ENCODE results near the gene SASH3.

Gene SASH3

DNA sequence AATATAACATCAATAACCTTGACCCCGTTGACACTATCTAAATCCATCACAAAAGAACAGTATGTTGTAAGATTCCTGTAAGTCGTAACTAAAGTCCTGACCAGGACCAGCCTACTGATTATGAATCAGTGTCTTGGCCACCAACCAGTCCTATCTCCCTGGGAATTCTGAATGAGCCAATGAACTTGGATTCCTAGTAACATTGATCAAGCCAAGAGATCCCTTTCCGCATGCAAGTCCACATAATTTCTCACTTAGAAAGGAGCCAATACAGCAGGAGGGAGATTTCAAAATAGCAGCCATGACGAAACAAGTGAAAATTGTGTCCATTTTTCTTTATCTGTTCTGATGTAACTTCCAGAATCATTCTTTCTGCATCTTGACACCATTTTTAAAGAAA is 31.4 kb upstream of the SASH3 start:
- TF ChIP-seq, protein P1, sequence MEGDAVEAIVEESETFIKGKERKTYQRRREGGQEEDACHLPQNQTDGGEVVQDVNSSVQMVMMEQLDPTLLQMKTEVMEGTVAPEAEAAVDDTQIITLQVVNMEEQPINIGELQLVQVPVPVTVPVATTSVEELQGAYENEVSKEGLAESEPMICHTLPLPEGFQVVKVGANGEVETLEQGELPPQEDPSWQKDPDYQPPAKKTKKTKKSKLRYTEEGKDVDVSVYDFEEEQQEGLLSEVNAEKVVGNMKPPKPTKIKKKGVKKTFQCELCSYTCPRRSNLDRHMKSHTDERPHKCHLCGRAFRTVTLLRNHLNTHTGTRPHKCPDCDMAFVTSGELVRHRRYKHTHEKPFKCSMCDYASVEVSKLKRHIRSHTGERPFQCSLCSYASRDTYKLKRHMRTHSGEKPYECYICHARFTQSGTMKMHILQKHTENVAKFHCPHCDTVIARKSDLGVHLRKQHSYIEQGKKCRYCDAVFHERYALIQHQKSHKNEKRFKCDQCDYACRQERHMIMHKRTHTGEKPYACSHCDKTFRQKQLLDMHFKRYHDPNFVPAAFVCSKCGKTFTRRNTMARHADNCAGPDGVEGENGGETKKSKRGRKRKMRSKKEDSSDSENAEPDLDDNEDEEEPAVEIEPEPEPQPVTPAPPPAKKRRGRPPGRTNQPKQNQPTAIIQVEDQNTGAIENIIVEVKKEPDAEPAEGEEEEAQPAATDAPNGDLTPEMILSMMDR (conservative IDR thresholded peaks at IDR 0.05; ENCODE audit: low read length) = no peak
- DNase-seq (ENCODE audit: low read depth) = peak; percentile 93
- H3K4me3 ChIP-seq (ENCODE audit: low read length) = no peak overlapping the region

DNA sequence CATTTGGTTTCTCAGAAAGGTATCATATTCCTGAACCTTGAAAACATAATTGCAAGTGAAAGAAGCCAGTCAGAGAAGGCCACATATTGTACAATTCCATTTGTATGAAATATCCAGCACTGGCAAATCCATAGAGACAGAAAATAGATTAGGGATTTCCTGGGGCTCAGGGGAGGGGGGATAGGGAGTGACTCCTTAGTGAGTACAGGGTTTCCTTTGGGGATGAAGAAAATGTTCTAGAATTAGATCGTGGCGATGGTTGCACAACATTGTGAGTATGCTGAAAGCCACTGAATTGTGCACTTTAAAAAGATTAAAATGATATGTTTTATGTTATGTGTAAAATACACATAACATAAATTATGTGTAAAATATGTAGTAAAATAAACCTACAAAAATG is 30.7 kb upstream of the SASH3 start:
- DNase-seq (ENCODE audit: low read depth) = no peak
- TF ChIP-seq, protein P1 (conservative IDR thresholded peaks at IDR 0.05; ENCODE audit: low read length) = no peak

DNA sequence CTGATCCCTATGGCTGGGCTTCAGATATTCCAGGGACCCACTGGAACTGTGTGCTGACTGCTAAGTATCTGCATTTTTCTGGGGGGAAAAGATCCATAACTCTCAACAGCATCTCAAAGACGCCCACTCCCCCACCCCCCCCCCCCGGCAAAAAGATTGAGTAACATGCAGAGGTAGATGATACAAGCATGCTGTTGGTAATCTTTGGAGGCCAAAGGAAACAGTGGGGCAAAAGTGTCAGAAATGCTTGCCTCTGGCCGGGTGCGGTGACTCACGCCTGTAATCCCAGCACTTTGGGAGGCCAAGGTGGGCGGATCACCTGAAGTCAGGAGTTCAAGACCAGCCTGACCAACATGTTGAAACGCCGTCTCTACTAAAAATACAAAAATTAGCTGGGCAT is 28.8 kb upstream of the SASH3 start:
- TF ChIP-seq, protein P1 (conservative IDR thresholded peaks at IDR 0.05; ENCODE audit: low read length) = no peak
- DNase-seq (ENCODE audit: low read depth) = no peak
- no peak overlapping the region for H3K4me3 ChIP-seq (ENCODE audit: low read length)

More for the DNA sequence above, 30.7 kb upstream of the SASH3 start:
- H3K4me3 ChIP-seq (ENCODE audit: low read length) = no peak overlapping the region

DNA sequence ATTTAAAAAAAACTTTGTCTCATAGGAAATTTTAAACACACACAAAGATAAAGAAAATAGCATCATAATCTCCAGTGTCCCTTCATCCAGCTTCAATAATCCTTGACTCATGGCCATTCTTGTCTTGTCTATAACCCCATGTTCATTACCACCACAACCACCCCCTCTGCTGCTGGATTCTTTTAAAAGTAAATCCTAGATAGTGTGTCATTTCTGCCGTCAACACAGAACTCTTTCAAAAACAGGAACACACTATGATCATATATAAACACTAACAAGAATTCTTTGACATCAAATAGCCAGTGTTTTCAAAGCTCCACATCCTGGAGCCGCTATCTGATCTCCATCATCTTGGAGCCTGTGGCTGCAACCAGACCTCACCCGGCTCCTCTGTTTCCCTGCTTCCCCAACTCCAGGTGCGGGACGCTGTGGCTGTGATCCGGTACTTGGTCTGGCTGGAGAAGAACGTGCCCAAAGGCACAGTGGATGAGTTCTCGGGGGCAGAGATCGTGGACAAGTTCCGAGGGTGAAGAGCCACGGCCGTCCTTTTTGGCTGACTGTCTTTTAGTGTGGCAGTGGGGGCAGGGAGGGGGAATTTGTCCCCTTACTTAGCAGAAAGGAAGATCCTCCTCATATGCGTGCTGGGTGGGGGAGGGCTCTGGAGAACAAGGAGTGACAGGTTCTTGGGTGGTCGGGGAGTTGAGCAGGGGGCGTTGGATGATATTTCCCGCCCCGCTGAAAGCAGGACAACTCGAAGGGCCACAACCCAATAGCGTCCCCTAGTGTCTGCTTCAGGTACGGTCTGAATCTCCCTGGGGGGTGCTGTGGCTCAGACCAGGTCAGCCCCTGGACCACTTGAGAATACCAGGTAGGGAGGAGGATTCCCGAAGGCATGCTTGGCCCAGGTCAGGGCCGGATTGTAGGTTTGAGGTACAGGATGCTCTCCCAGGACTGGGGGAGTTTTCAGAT is 25.4 kb upstream of the SASH3 start:
- TF ChIP-seq, protein P1 (conservative IDR thresholded peaks at IDR 0.05; ENCODE audit: low read length) = peak; percentile 13; the same call in 1 of the 2 replicates
- H3K4me3 ChIP-seq (ENCODE audit: low read length) = no peak overlapping the region
- no peak for DNase-seq (ENCODE audit: low read depth)

DNA sequence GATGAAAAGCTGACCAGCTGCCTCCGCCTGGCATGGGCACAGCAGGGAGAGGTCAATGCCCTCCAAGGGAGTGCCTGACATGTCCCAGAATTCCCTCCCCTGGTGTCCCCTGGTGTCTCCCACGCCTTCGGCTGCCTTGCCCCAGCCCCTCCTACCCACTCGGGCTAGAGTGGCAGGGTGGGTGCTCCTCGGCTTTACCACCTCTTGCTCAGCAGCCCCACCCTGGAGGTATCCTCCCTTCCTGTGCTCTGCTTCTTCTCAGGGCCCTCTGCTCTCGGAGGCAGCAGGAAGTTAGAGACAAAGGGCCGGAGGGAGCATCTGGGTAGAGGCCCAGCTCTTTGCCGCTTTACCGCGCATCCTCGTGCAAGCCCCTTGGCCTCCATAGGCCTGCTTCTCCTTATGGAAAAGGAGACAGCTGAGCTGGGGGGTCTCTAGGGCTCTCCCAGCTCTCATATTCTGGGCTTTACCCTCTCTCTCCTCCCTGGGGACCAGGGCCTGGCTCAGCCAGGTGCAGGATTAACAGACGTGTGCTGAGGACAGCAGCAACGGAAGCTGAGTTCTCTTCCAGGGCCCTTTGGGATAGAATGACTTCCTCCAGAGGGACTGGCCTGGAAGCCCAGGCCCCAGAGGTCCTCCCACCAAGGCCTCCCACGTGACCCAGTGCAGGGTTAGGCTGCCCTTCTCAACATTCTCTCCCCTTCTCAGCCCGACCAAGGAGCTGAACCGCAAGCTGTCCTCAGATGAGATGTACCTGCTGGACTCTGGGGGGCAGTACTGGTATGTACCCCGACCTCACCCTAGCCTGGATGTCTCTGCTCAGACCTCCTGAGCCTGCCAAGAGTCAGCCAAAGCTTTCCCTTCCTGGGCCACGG is 23.7 kb upstream of the SASH3 start:
- DNase-seq (ENCODE audit: low read depth) = no peak
- TF ChIP-seq, protein P1 (conservative IDR thresholded peaks at IDR 0.05; ENCODE audit: low read length) = no peak
- no peak overlapping the region for H3K4me3 ChIP-seq (ENCODE audit: low read length)

DNA sequence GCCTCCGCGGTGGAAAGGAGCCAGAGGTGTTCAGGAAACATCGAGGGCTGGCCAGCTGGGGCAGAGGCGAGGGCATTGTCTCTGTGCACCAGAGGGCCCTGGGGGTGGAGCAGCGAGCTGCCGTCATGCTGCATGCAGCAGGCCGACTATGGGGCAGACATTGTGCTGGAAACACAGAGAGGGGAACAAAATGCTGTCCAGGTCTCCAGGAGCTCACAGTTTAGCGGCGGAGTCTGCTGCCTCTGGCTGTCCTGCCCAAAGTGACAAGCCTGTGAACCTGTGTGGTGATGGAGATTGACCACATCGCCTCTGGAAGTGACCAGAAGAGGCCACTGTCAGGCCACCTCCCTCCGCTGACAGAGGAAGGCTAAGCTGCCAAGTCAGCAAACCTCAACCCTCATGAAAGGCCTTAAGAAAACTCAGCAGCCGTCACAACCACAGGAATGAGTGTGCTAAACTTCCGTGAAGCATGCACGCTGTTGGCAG is 20.1 kb upstream of the SASH3 start:
- no peak overlapping the region for H3K4me3 ChIP-seq (ENCODE audit: low read length)
- TF ChIP-seq, protein P1 (conservative IDR thresholded peaks at IDR 0.05; ENCODE audit: low read length) = no peak
- peak; percentile 76 for DNase-seq (ENCODE audit: low read depth)

All from AG10803 (cell line).